ENCODE results near the gene ABCC3. TPM values are rescaled to one million over a fixed set of nuclear protein-coding genes. Genes with fewer than 3 reads are reported as not detected.

Gene ABCC3
- total RNA-seq, 4 donors from 2014 or later = 1.5 to 19.2 (median 7.3) TPM

DNA sequence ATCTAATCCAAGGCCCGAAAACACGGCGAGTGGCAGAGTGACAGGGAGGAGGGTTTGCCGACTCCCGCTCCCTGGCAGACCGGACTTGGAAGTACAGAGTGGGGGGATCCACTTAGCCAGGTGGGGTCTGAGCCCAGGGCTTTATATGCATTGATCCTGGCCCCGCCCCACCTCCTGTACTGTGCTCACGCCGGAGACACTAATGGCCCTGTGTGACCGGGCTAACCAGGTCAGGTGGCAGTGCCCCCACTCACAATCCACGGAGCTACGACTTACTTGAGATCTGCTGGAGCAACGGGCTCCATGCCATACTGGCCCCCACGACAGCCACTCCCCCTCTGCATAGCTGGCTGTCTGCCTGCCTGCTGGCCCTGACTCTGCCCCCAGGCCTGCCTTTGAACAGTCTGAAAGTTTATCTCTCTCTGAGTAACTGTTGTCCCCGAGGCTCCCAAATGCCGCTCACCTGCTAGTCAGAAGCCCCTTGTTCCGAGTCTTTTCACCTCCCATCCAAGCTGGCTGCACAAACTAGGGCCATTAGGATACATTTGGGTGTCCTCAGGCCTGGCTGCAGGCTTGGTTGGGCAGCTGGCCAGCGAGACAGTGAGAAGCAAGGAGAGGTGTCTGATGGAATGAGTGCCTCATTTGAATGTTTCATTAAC, 46.2 kb upstream of the ABCC3 start:
- H3K27me3 ChIP-seq = no peaks in the 10 kb centered on the region
- 46 to 64% methylated on average over 15 to 18 of the region's 18 CpGs for WGBS, 2 donors
- H3K36me3 ChIP-seq = no peaks in the 10 kb centered on the region
- no peaks in the 10 kb centered on the region for H3K9me3 ChIP-seq
- no peak overlapping the region for H3K27ac ChIP-seq
- no peak overlapping the region for H3K4me3 ChIP-seq
- TF ChIP-seq, protein P1, sequence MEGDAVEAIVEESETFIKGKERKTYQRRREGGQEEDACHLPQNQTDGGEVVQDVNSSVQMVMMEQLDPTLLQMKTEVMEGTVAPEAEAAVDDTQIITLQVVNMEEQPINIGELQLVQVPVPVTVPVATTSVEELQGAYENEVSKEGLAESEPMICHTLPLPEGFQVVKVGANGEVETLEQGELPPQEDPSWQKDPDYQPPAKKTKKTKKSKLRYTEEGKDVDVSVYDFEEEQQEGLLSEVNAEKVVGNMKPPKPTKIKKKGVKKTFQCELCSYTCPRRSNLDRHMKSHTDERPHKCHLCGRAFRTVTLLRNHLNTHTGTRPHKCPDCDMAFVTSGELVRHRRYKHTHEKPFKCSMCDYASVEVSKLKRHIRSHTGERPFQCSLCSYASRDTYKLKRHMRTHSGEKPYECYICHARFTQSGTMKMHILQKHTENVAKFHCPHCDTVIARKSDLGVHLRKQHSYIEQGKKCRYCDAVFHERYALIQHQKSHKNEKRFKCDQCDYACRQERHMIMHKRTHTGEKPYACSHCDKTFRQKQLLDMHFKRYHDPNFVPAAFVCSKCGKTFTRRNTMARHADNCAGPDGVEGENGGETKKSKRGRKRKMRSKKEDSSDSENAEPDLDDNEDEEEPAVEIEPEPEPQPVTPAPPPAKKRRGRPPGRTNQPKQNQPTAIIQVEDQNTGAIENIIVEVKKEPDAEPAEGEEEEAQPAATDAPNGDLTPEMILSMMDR (IDR thresholded peaks at IDR 0.05) = no peak
- TF ChIP-seq POLR2A (IDR thresholded peaks at IDR 0.05) (no peak), EP300 (IDR thresholded peaks at IDR 0.05) (no peak)
- no peak for DNase-seq (ENCODE audit: low spot score in 2 of 2)
- H3K4me1 ChIP-seq = peaks cover 0 to 31% (median 2%) of the 10 kb centered on the region in 4 donors

DNA sequence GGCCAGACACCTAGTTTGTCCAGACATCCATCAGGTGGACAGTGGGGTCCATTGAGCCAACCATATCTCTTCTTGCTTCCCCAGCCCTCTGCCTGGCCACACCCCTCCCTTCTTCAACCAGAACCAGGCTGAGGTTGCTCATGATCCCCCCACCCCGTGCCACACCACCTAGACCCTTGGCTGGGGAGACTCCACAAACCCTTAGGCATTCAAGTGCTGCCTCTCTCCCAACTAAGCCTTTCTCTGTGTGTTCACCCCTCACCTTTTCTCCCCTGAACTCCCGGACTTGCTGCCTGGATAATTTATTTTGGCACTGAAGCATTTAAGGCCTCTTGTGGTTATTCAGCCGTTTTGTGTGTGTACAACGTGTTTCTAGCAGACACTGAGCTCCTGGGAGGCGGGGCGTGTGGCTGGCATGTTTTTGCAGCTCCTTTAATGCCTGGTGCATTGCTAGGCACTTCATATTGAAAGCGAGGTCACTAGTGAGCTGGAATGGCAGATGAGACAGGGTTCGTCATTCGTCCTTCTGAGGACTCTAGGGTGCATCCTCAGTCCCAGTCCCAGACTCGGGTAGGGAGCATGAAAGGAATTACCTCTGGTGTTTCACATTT, 45.5 kb upstream of the ABCC3 start:
- no peak for DNase-seq (ENCODE audit: low spot score in 2 of 2)
- WGBS, 2 donors = 40 to 57% methylated on average over 10 of the region's 10 CpGs
- no peaks in the 10 kb centered on the region for H3K9me3 ChIP-seq
- no peaks in the 10 kb centered on the region for H3K27me3 ChIP-seq
- no peak overlapping the region for H3K4me3 ChIP-seq
- H3K27ac ChIP-seq = no peak overlapping the region
- H3K4me1 ChIP-seq = peaks cover 0 to 31% (median 2%) of the 10 kb centered on the region in 4 donors
- TF ChIP-seq EP300 (IDR thresholded peaks at IDR 0.05) (no peak), POLR2A (IDR thresholded peaks at IDR 0.05) (no peak)
- TF ChIP-seq, protein P1 (IDR thresholded peaks at IDR 0.05) = no peak
- no peaks in the 10 kb centered on the region for H3K36me3 ChIP-seq

DNA sequence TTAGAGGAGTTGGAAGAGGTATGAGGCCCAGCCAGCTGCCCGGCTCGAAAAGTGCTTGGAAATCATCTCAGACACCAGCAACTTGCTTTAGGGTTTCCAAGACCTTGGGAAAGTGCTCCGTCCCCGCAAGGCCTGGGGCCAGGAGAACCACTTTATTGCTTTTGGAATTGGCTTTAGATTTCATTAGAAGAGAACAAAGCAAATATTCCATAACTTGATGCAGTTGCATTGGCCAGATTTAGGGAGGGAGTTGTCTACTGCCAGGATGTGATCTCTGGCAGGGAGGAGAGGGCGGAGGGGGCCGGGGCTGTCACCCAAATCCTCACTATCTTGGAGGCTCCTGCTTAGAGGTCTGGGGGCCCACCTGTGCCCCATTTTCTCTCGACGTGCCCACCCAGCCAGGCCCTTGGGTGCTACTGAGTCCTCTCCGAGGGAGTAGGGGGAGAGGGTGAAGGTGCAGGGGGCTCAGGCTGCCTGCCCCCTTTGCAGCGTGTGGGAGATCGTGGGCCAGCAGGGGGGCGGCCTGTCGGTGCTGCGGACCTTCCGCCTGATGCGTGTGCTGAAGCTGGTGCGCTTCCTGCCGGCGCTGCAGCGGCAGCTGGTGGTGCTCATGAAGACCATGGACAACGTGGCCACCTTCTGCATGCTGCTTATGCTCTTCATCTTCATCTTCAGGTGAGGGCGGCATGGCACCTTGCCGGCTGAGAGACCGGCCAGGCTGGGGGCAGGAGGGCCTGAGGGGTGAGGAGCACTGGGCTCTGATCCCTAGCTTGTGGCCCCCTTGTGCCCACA, 43.5 kb upstream of the ABCC3 start:
- TF ChIP-seq POLR2A (IDR thresholded peaks at IDR 0.05) = no peak
- no peak for TF ChIP-seq EP300 (IDR thresholded peaks at IDR 0.05)
- TF ChIP-seq, protein P1 (IDR thresholded peaks at IDR 0.05) = no peak
- Histone ChIP-seq H3K27me3 (no peaks in the 10 kb centered on the region), H3K4me1 (peaks cover 0 to 31% (median 2%) of the 10 kb centered on the region in 4 donors), H3K36me3 (no peaks in the 10 kb centered on the region), H3K27ac (no peak overlapping the region), H3K4me3 (no peak overlapping the region), H3K9me3 (no peaks in the 10 kb centered on the region)
- WGBS, 2 donors = 87 to 91% methylated on average over 10 to 24 of the region's 24 CpGs
- no peak for DNase-seq (ENCODE audit: low spot score in 2 of 2)

DNA sequence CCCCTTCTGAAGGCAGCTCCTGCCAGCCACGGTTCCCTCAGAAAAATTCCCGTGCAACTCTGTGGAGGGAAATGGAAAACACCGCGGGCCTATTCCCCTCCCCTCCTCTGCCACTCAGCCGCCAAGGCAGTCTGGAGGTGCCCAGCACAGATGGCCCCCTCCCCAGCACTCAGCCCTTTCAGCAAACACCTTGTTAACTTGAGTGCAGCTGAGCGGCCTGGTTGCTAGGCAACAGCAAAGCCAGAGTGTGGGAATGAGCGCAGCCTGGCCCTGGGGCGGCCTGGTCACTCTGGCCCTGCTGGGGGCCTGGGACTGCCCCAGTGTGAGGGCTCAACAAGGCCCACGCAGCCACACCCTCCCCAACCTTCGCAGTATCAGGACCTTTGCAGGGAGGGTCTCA, 41.4 kb upstream of the ABCC3 start:
- H3K9me3 ChIP-seq = no peaks in the 10 kb centered on the region
- TF ChIP-seq EP300 (IDR thresholded peaks at IDR 0.05) (no peak), POLR2A (IDR thresholded peaks at IDR 0.05) (no peak)
- TF ChIP-seq, protein P1 (IDR thresholded peaks at IDR 0.05) = no peak
- no peak overlapping the region for H3K4me3 ChIP-seq
- no peaks in the 10 kb centered on the region for H3K36me3 ChIP-seq
- no peak overlapping the region for H3K27ac ChIP-seq
- H3K27me3 ChIP-seq = no peaks in the 10 kb centered on the region
- peaks cover 0 to 28% (median 2%) of the 10 kb centered on the region in 4 donors for H3K4me1 ChIP-seq
- no peak for DNase-seq (ENCODE audit: low spot score in 2 of 2)
- WGBS, 2 donors = 50 to 54% methylated on average over 9 to 10 of the region's 10 CpGs
